HUES48 (cell line): ENCODE measurements around the gene DTYMK.

ENCODE experiments used
- H3K27ac ChIP-seq: one replicate; pipeline ENCODE4 v1.7.0; 2013; ENCODE audit warnings: low read depth, low read length, inconsistent platforms
- H3K27me3 ChIP-seq: 2 replicates; pipeline ENCODE4 v1.6.1; 2013; ENCODE audit warnings: mild to moderate bottlenecking, low read length; ENCODE audit not compliant: control insufficient read depth, insufficient read depth
- H3K36me3 ChIP-seq: 2 replicates; pipeline ENCODE4 v1.6.1; 2013; ENCODE audit warnings: low read length; ENCODE audit not compliant: control insufficient read depth, insufficient read depth
- H3K4me1 ChIP-seq: 2 replicates; pipeline ENCODE4 v1.6.1; 2013; ENCODE audit warnings: mild to moderate bottlenecking, low read length; ENCODE audit not compliant: control insufficient read depth, insufficient read depth
- H3K4me3 ChIP-seq: 2 replicates; pipeline ENCODE4 v1.5.1; 2013; ENCODE audit warnings: mild to moderate bottlenecking, low read depth, low read length
- H3K9ac ChIP-seq: 2 replicates; pipeline ENCODE4 v1.6.1; 2013; ENCODE audit warnings: mild to moderate bottlenecking, low read depth, low read length, moderate library complexity
- H3K9me3 ChIP-seq: 2 replicates; pipeline ENCODE4 v1.6.1; 2013; ENCODE audit warnings: low read length; ENCODE audit not compliant: control insufficient read depth, insufficient read depth

The DTYMK gene

GRCh38 chr2:241728000-241728399, 41.4 kb upstream of the DTYMK start:
- Histone ChIP-seq H3K9ac (no peak overlapping the region), H3K27ac (no peak overlapping the region), H3K4me1 (no peaks in the 10 kb centered on the region), H3K9me3 (peaks cover under 1% of the 10 kb centered on the region; the same call in 1 of the 2 replicates), H3K27me3 (no peaks in the 10 kb centered on the region), H3K36me3 (peaks cover 34% of the 10 kb centered on the region), H3K4me3 (no peak overlapping the region)

- no peak overlapping the region for H3K4me3 ChIP-seq
- H3K27ac ChIP-seq, result no peak overlapping the region
- no peaks in the 10 kb centered on the region for H3K4me1 ChIP-seq
- H3K9ac ChIP-seq, result no peak overlapping the region
- H3K9me3 ChIP-seq, result peaks cover 11% of the 10 kb centered on the region
- H3K27me3 ChIP-seq, result no peaks in the 10 kb centered on the region
- H3K36me3 ChIP-seq, result peaks cover 49% of the 10 kb centered on the region
Observed at GRCh38 chr2:241726459-241726858, 39.8 kb upstream of the DTYMK start.

- Histone ChIP-seq H3K9ac (no peak overlapping the region), H3K4me3 (no peak overlapping the region), H3K36me3 (peaks cover 62% of the 10 kb centered on the region), H3K9me3 (peaks cover 13% of the 10 kb centered on the region), H3K27ac (no peak overlapping the region), H3K4me1 (no peaks in the 10 kb centered on the region), H3K27me3 (no peaks in the 10 kb centered on the region)
Observed at GRCh38 chr2:241724975-241725870, 38.6 kb upstream of the DTYMK start.

DNA sequence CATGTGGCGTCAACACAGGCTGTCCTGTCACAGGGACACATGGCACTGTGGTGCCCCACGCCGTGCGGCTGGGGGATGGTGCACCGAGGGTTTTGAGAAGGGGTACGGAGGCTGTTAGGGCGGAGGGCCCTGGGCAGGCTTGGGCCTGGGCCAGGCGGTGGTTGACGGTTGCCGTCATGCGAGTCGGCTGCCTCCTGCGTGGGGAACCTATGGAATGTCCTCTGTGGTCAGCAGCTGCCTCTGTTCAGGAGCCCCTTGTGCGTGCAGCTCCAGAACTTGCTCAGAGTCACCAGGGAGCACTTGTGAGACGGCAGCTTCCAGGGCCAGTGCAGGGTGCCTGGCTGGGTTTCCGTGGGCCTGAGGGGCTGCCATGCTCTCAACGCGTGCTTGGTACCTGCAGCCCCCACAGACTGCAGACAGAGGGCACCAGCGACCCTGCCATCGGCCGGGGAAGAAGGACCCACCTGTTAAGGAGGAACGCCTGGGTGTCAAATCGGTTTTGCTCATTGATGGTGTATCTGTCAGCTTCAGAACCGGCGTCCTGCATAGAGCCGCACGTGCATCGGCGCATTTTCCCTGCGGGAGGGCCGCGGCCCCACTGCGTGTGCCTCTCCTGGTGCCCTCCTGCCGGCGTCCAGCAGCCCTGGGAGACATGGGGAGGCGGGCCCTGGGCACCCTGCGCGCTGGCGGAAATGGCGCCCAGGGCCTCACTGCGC, 37.8 kb upstream of the DTYMK start:
- H3K36me3 ChIP-seq, result peaks cover 70% of the 10 kb centered on the region
- H3K9me3 ChIP-seq, result peaks cover 13% of the 10 kb centered on the region
- no peak overlapping the region for H3K4me3 ChIP-seq
- H3K27ac ChIP-seq, result no peak overlapping the region
- no peaks in the 10 kb centered on the region for H3K4me1 ChIP-seq
- H3K27me3 ChIP-seq, result no peaks in the 10 kb centered on the region
- no peak overlapping the region for H3K9ac ChIP-seq

- peaks cover 13% of the 10 kb centered on the region for H3K9me3 ChIP-seq
- peaks cover 75% of the 10 kb centered on the region for H3K36me3 ChIP-seq
- no peak overlapping the region for H3K9ac ChIP-seq
- H3K27ac ChIP-seq, result no peak overlapping the region
- H3K4me1 ChIP-seq, result no peaks in the 10 kb centered on the region
- no peaks in the 10 kb centered on the region for H3K27me3 ChIP-seq
- H3K4me3 ChIP-seq, result no peak overlapping the region
Observed at GRCh38 chr2:241722896-241723454, 36.4 kb upstream of the DTYMK start.

- no peaks in the 10 kb centered on the region for H3K4me1 ChIP-seq
- peaks cover 13% of the 10 kb centered on the region for H3K9me3 ChIP-seq
- no peaks in the 10 kb centered on the region for H3K27me3 ChIP-seq
- no peak overlapping the region for H3K27ac ChIP-seq
- peaks cover 77% of the 10 kb centered on the region for H3K36me3 ChIP-seq
- no peak overlapping the region for H3K9ac ChIP-seq
- H3K4me3 ChIP-seq, result no peak overlapping the region
Observed at GRCh38 chr2:241721852-241722251, 35.2 kb upstream of the DTYMK start.

DNA sequence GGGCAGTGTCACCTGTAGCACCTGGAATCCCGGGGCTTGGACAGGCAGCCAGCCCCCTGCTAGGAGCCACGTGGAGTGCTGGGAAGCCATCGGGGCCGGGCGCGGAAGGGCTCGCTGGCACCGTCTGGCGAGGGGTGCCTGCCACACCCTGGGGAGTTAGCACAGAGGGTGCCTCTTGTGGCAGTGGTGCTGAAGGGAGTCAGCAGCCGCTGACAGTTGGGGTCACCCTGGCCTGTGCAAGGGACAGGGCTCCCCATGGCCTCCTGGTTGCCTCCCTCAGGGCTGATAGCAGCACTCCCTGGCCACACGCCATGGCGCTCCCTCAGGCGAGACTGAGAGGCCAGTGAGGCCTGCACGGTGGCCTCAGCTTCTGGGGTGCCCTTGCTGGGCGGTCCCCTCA, 33.9 kb upstream of the DTYMK start:
- no peaks in the 10 kb centered on the region for H3K27me3 ChIP-seq
- no peak overlapping the region for H3K9ac ChIP-seq
- peaks cover 13% of the 10 kb centered on the region for H3K9me3 ChIP-seq
- peaks cover 81% of the 10 kb centered on the region for H3K36me3 ChIP-seq
- no peaks in the 10 kb centered on the region for H3K4me1 ChIP-seq
- H3K27ac ChIP-seq, result no peak overlapping the region
- H3K4me3 ChIP-seq, result no peak overlapping the region

GRCh38 chr2:241720099-241720498, 33.5 kb upstream of the DTYMK start:
- no peak overlapping the region for H3K9ac ChIP-seq
- H3K36me3 ChIP-seq, result peaks cover 79% of the 10 kb centered on the region
- no peaks in the 10 kb centered on the region for H3K4me1 ChIP-seq
- peaks cover 13% of the 10 kb centered on the region for H3K9me3 ChIP-seq
- no peak overlapping the region for H3K27ac ChIP-seq
- H3K4me3 ChIP-seq, result no peak overlapping the region
- no peaks in the 10 kb centered on the region for H3K27me3 ChIP-seq

- H3K9me3 ChIP-seq, result peaks cover 13% of the 10 kb centered on the region
- H3K9ac ChIP-seq, result no peak overlapping the region
- H3K27me3 ChIP-seq, result no peaks in the 10 kb centered on the region
- H3K4me1 ChIP-seq, result no peaks in the 10 kb centered on the region
- H3K27ac ChIP-seq, result no peak overlapping the region
- H3K4me3 ChIP-seq, result no peak overlapping the region
- peaks cover 81% of the 10 kb centered on the region for H3K36me3 ChIP-seq
Observed at GRCh38 chr2:241719093-241719492, 32.5 kb upstream of the DTYMK start.

- Histone ChIP-seq H3K27me3 (no peaks in the 10 kb centered on the region), H3K4me3 (no peak overlapping the region), H3K36me3 (peaks cover 84% of the 10 kb centered on the region), H3K9ac (no peak overlapping the region), H3K9me3 (no peaks in the 10 kb centered on the region), H3K27ac (no peak overlapping the region), H3K4me1 (no peaks in the 10 kb centered on the region)
Observed at GRCh38 chr2:241708879-241709278, 22.3 kb upstream of the DTYMK start.

GRCh38 chr2:241706537-241706936, 19.9 kb upstream of the DTYMK start:
- Histone ChIP-seq H3K27ac (no peak overlapping the region), H3K36me3 (peaks cover 67% of the 10 kb centered on the region), H3K27me3 (no peaks in the 10 kb centered on the region), H3K9me3 (no peaks in the 10 kb centered on the region), H3K4me3 (no peak overlapping the region), H3K9ac (no peak overlapping the region), H3K4me1 (peaks cover 6% of the 10 kb centered on the region; the same call in 1 of the 2 replicates)
